Thyroid gland (tissue), 4 donors: ENCODE results near the gene ATG3. TPM values are rescaled to one million over a fixed set of nuclear protein-coding genes. Genes with fewer than 3 reads are reported as not detected.
"Not testable (repeated sequence)": the region's sequence is repeated elsewhere in the genome, so short reads cannot be mapped to it uniquely, and the experiment has no call there.

Experiments used
- DNase-seq, 2 donors: peaks; one replicate each; pipeline ENCODE4 v3.0.0-alpha.2; 2019
- H3K27ac ChIP-seq, 3 donors: fragments of 200-600 bp; sonication (generic); 1 replicate in 2 of 3; 2 replicates in 1 of 3; pipeline ENCODE4 v1.5.1; 2016 to 2019; ENCODE audit warnings: mild to moderate bottlenecking in 1 of 3, moderate library complexity in 1 of 3
- H3K27me3 ChIP-seq: fragments of 200-600 bp; sonication (generic); one replicate; pipeline ENCODE4 v1.5.1; 2019
- H3K36me3 ChIP-seq, 2 donors: fragments of 200-600 bp; sonication (generic); one replicate each; pipeline ENCODE4 v1.5.1; 2016 to 2019
- H3K4me1 ChIP-seq, 2 donors: fragments of 200-600 bp; sonication (generic); one replicate each; pipeline ENCODE4 v1.5.1; 2017 to 2019
- H3K4me3 ChIP-seq, 3 donors: fragments of 200-600 bp; sonication (generic); replicated peaks in 1 of 3; 1 replicate in 2 of 3; 2 replicates in 1 of 3; pipeline ENCODE4 v1.5.1; 2016; ENCODE audit warnings: mild to moderate bottlenecking in 1 of 3
- H3K9me3 ChIP-seq: fragments of 200-600 bp; sonication (generic); one replicate; pipeline ENCODE4 v1.5.1; 2017
- CTCF ChIP-seq, 6 experiments: fragments of 200-600 bp in 3 of 6; fragments of 450-650 bp in 3 of 6; sonication (generic) in 3 of 6; IDR thresholded peaks; one replicate each; pipeline ENCODE4 v1.5.1; 2016 to 2019; ENCODE audit warnings: antibody characterized with exemption in 6 of 6, mild to moderate bottlenecking in 2 of 6, inconsistent platforms in 1 of 6, moderate library complexity in 1 of 6
- POLR2A ChIP-seq, 2 donors: fragments of 450-650 bp; IDR thresholded peaks; one replicate each; pipeline ENCODE4 v1.6.1; 2017; ENCODE audit warnings: antibody characterized with exemption in 2 of 2, mild to moderate bottlenecking in 2 of 2, moderate library complexity in 1 of 2
- WGBS, 2 donors: methylation state at CpG; one replicate each; pipeline ENCODE4 v1.1.5; 2017; 5-methylcytosine and 5-hydroxymethylcytosine counted together
- intact Hi-C: fragments of 100-400 bp; cut with DNase I; formaldehyde crosslinking; loops from one replicate; pipeline ENCODE4 v1.15.1; 2023
- total RNA-seq, 4 donors: library from RNA; depleted of rRNA; stranded (reverse); fragments of >200 nt; gene quantifications; one replicate each; pipeline ENCODE4 v1.2.3, GENCODE V29; 2016

The ATG3 gene
- total RNA-seq, 4 donors from 2014 or later = 68.5 to 117 (median 80.9) TPM

GRCh38 chr3:112539825-112540650 is 21.7 kb downstream of the ATG3 start:
- DNase-seq = no peak
- Histone ChIP-seq H3K4me1 (no peaks in the 10 kb centered on the region), H3K4me3 (no peak overlapping the region), H3K27ac (no peak overlapping the region), H3K9me3 (no peaks in the 10 kb centered on the region), H3K27me3 (no peaks in the 10 kb centered on the region), H3K36me3 (peaks cover 0 to 15% of the 10 kb centered on the region in 2 donors)
- intact Hi-C loops = no loop called here
- TF ChIP-seq POLR2A (IDR thresholded peaks at IDR 0.05) (no peak), CTCF (IDR thresholded peaks at IDR 0.05) (no peak)
- WGBS, 2 donors = 94 to 96% methylated on average over 1 of the region's 1 CpG

- peaks cover 16 to 24% of the 10 kb centered on the region in 2 donors for H3K36me3 ChIP-seq
- 2 to 8% methylated on average over 1 of the region's 1 CpG for WGBS, 2 donors
- intact Hi-C loops = no loop called here
Measured at GRCh38 chr3:112531358-112531781, 30.4 kb downstream of the ATG3 start.

DNA sequence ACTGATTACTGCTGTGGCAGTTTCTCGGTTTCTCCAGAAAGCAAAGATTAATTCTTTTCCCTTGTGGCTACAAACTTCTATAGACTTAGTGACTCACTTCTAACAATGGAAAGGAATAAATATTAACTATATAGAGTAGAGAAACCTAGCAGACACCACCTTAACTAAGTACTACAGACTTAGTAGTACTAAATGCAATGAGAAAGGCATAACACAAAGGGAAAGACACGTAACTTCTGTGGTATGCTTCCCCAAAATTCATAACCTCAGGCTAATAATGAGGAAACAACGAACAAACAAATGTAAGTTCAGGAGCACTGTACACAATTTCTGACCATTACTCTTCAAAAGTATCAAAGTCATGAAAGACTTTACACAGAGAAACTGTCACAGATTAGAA is 31.2 kb downstream of the ATG3 start:
- intact Hi-C loops = no loop called here
- H3K27me3 ChIP-seq = no peaks in the 10 kb centered on the region
- no peaks in the 10 kb centered on the region for H3K4me1 ChIP-seq
- H3K36me3 ChIP-seq = peaks cover 16 to 23% of the 10 kb centered on the region in 2 donors
- H3K4me3 ChIP-seq = no peak overlapping the region
- no peak for TF ChIP-seq POLR2A (IDR thresholded peaks at IDR 0.05)
- TF ChIP-seq CTCF (IDR thresholded peaks at IDR 0.05) = no peak
- H3K9me3 ChIP-seq = no peaks in the 10 kb centered on the region
- H3K27ac ChIP-seq = no peak overlapping the region
- DNase-seq = no peak
- WGBS, 2 donors = 94 to 96% methylated on average over 3 of the region's 3 CpGs

More at GRCh38 chr3:112531358-112531781, 30.4 kb downstream of the ATG3 start:
- Histone ChIP-seq H3K4me3 (no peak overlapping the region), H3K9me3 (no peaks in the 10 kb centered on the region), H3K27me3 (no peaks in the 10 kb centered on the region), H3K27ac (no peak overlapping the region), H3K4me1 (no peaks in the 10 kb centered on the region)
- TF ChIP-seq POLR2A (IDR thresholded peaks at IDR 0.05) (no peak), CTCF (IDR thresholded peaks at IDR 0.05) (peak in 5 of 6 experiments; percentile 25 to 60 (median 49))
- no peak for DNase-seq

DNA sequence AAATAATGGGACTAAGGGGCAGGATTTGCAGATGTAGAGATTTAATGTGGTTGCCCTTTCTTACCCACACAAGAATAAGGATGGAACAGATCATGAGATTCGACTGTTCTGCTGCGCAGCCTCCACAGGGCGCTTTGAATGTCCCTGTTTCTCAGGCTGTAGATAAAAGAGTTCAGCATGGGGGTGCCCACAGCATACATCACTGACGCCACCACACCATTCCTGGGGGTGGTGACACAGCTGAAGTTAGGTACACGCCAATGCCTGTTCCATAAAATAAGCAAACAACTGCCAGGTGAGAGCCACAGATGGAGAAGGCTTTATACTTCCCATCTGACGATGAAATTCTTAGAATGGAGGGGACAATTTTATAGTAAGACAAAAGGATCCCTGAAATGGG is 37.6 kb downstream of the ATG3 start:
- H3K27ac ChIP-seq, H3K4me1 ChIP-seq, DNase-seq, H3K4me3 ChIP-seq, H3K36me3 ChIP-seq, H3K9me3 ChIP-seq, H3K27me3 ChIP-seq: not testable (repeated sequence)
- 91 to 97% methylated on average over 6 of the region's 6 CpGs for WGBS, 2 donors
- intact Hi-C loops = loop anchor here (10.0 kb wide), 2 partner anchors 199 to 409 kb away; no protein-coding TSS in a partner anchor

- WGBS, 2 donors = 65 to 91% methylated on average over 2 of the region's 2 CpGs
Measured at GRCh38 chr3:112519424-112520001, 42.2 kb downstream of the ATG3 start.

GRCh38 chr3:112518970-112519369 is 42.8 kb downstream of the ATG3 start:
- H3K27me3 ChIP-seq, DNase-seq, H3K27ac ChIP-seq, H3K9me3 ChIP-seq, H3K4me1 ChIP-seq, H3K36me3 ChIP-seq, H3K4me3 ChIP-seq: not testable (repeated sequence)
- intact Hi-C loops = loop anchor here (10.0 kb wide), 1 partner anchor 224 kb away; the partner anchor contains the start of gene SLC9C1
- 72 to 74% methylated on average over 3 of the region's 3 CpGs for WGBS, 2 donors

More at GRCh38 chr3:112519424-112520001, 42.2 kb downstream of the ATG3 start:
- Histone ChIP-seq H3K36me3 (no peaks in the 10 kb centered on the region), H3K4me1 (no peaks in the 10 kb centered on the region), H3K4me3 (no peak overlapping the region), H3K27me3 (no peaks in the 10 kb centered on the region), H3K27ac (no peak overlapping the region), H3K9me3 (no peaks in the 10 kb centered on the region)
- TF ChIP-seq CTCF (IDR thresholded peaks at IDR 0.05) (peak; percentile 20 to 95 (median 65)), POLR2A (IDR thresholded peaks at IDR 0.05) (no peak)
- intact Hi-C loops = loop anchor here (10.0 kb wide), 3 partner anchors 195 to 405 kb away; partner anchors contain the start of gene SLC9C1
- DNase-seq = peak in 1 of 2 donors; percentile 9
